Fibroblast of pulmonary artery (primary cell): ENCODE results near the gene TDRD5.

Experiments
- DNase-seq: peaks from one replicate; pipeline ENCODE4 v3.0.0-alpha.2; 2010; ENCODE audit warnings: low read depth
- H3K4me3 ChIP-seq: replicated peaks from 2 replicates; pipeline ENCODE4 v1.5.1; 2011; ENCODE audit warnings: low read depth, mild to moderate bottlenecking, control low read depth, low read length, moderate library complexity
- TF ChIP-seq, protein P1 (sequence below): IDR thresholded peaks from 2 replicates; pipeline ENCODE4 v1.5.1; 2011; ENCODE audit warnings: mild to moderate bottlenecking, control low read depth, low read length, inconsistent platforms; ENCODE audit errors: missing control alignments

The TDRD5 gene

DNA sequence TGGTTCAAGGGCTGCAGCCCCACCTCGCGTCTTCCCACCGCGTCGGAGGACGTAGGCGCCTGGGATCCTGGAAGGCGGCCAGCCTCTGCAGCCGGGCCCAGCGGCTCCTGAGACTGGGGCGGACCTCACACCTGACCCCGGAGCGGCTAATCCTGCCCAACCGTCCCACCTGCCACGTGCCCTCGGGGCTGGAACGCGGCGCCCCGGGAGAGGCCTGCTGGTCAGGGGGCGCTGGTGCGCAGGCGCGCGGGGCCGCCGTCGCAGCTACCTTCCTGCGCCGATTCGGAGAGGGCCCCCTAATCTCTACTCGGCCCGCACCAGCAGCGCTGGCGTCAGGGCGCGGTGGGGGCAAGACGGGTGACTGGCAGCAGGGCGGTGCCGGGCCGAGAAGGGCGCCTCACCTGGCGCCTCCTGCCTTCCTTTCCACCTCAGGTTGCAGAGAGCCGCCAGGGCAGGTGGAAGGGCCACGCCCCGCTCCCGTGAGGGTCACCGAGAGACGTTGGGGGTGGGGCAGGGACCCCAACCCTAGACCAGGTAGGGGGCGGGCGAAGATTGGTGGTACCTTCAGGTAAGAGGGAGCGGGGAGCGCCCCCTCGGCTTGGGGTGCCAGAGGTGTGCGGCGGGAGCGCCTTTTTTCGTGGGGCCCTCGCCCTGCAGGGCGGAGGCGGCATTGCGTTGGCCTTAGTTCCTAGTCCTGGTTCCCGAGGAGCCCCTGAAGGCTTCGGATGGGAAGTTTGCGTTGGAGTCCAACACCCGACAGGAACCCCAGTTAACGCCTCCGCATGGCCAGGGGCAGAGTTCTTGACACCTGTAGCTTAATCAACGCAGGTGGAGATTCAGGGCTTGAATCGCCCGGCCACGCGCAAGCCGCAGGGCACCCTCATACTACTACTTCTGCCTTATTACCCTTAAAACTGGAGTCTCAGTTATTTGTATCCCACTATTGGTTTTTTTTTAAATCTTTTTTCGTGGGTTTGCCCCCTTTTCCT lies at the start of gene TDRD5:
Gene TDRD5 (plus strand): TSS at position 241 of the 989 bp plus-strand sequence. CDS start 784 bp downstream, outside the sequence.
- TF ChIP-seq, protein P1, sequence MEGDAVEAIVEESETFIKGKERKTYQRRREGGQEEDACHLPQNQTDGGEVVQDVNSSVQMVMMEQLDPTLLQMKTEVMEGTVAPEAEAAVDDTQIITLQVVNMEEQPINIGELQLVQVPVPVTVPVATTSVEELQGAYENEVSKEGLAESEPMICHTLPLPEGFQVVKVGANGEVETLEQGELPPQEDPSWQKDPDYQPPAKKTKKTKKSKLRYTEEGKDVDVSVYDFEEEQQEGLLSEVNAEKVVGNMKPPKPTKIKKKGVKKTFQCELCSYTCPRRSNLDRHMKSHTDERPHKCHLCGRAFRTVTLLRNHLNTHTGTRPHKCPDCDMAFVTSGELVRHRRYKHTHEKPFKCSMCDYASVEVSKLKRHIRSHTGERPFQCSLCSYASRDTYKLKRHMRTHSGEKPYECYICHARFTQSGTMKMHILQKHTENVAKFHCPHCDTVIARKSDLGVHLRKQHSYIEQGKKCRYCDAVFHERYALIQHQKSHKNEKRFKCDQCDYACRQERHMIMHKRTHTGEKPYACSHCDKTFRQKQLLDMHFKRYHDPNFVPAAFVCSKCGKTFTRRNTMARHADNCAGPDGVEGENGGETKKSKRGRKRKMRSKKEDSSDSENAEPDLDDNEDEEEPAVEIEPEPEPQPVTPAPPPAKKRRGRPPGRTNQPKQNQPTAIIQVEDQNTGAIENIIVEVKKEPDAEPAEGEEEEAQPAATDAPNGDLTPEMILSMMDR, result no peak
- no peak for DNase-seq
- H3K4me3 ChIP-seq, result no peak within 1 kb of the TSS

- TF ChIP-seq, protein P1, result no peak
- DNase-seq, result peak; percentile 29
- no peak overlapping the region for H3K4me3 ChIP-seq
Observed at GRCh38 chr1:179545321-179545720, 46.3 kb upstream of the TDRD5 start.

- no peak overlapping the region for H3K4me3 ChIP-seq
- TF ChIP-seq, protein P1, result no peak
- DNase-seq, result no peak
Observed at GRCh38 chr1:179547021-179547535, 44.6 kb upstream of the TDRD5 start.

GRCh38 chr1:179548666-179549367 lies 42.8 kb upstream of the TDRD5 start:
- no peak overlapping the region for H3K4me3 ChIP-seq
- DNase-seq, result no peak
- TF ChIP-seq, protein P1, result no peak

- DNase-seq, result no peak
- TF ChIP-seq, protein P1, result no peak
- no peak overlapping the region for H3K4me3 ChIP-seq
Observed at GRCh38 chr1:179549368-179549700, 42.3 kb upstream of the TDRD5 start.

DNA sequence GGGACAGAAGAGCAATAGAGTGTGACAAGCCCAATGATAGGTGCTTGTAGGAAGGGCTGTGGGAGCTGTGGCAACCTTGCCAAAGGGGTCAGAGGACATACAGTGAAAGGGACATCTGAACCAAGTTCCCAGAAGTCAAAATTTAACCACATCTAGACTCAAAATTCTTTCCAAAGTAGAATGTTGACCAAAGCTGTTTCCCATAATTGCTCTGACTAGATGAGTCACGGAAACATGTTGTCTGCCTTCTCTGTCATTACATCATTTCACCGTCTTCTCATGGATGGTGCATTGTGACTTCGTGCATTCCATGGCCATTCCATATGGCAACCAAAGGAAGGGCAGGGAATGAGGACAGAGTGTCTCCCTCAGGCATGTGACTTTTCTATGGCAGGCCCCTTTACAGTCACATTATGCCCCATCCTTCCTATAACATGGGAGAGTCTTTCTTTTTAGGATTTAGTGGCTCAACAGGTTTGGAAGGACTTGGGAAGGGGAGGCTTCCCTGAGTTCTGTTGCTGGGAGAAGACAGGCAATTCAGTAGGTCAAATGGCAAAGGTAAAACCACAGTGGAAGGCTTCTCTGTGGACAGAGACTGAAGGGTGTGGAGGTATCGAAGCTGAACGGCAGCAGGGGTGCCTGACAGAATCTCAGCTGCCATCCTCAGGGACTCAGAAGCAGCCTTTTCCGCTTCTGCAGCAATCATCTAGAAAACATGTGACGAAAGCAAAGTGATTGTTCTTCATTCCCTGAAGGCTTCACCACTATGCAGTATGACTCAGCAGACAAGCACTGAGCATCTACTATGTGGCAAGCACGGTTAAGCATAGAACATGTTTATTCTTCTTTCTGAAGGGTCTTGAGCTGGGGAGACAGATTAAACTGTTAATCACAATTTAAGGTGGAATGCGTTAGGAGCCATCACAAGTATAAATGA lies 40.6 kb upstream of the TDRD5 start:
- peak overlapping the region; percentile 12 for H3K4me3 ChIP-seq
- peak; percentile 92 for DNase-seq
- TF ChIP-seq, protein P1, result no peak
